Natural killer cell (primary cell): Measurements from ENCODE around the gene SLCO3A1. TPM values are rescaled to one million over a fixed set of nuclear protein-coding genes. Genes with fewer than 3 reads are reported as not detected.
A peak's percentile ranks its signal among the peaks of the same experiment; 100 is the strongest.

ENCODE experiments used
- ATAC-seq, 3 donors: fragments of 150-1000 bp in 2 of 3; fragments of 200-7000 bp in 1 of 3; cut with Tn5 transposase; 1 replicate in 1 of 3; 2 replicates in 2 of 3; pipeline ENCODE4 v1.10.0; 2021; ENCODE audit warnings: mild to moderate bottlenecking in 2 of 3, moderate library complexity in 2 of 3
- DNase-seq, 2 donors: peaks; one replicate each; pipeline versions ENCODE4 v3.0.0 to v3.0.0-alpha.2; 2013 to 2021; ENCODE audit warnings: mixed read lengths in 1 of 2
- H3K27ac ChIP-seq: one replicate; pipeline ENCODE4 v1.5.1; 2013; ENCODE audit warnings: mild to moderate bottlenecking, low read length
- H3K27me3 ChIP-seq: one replicate; pipeline ENCODE4 v1.6.1; 2013; ENCODE audit warnings: low read length; ENCODE audit not compliant: control insufficient read depth, insufficient read depth
- H3K36me3 ChIP-seq: one replicate; pipeline ENCODE4 v1.6.1; 2013; ENCODE audit warnings: low read length; ENCODE audit not compliant: control insufficient read depth, insufficient read depth
- H3K4me1 ChIP-seq: one replicate; pipeline ENCODE4 v1.6.1; 2013; ENCODE audit warnings: low read length; ENCODE audit not compliant: control insufficient read depth, insufficient read depth
- H3K4me3 ChIP-seq: one replicate; pipeline ENCODE4 v1.5.1; 2013; ENCODE audit warnings: low read length
- H3K9me3 ChIP-seq: one replicate; pipeline ENCODE4 v1.6.1; 2013; ENCODE audit warnings: low read length; ENCODE audit not compliant: control insufficient read depth, insufficient read depth
- H3K27ac Mint-ChIP-seq, 2 donors: one replicate each; pipeline ENCODE4 v1.8.0; 2022; ENCODE audit warnings: mild to moderate bottlenecking in 2 of 2, mixed read lengths in 2 of 2, moderate library complexity in 1 of 2
- H3K27me3 Mint-ChIP-seq, 2 donors: one replicate each; pipeline ENCODE4 v1.8.0; 2022; ENCODE audit warnings: low read depth in 2 of 2, mixed read lengths in 2 of 2
- H3K36me3 Mint-ChIP-seq: one replicate; pipeline ENCODE4 v1.8.0; 2022; ENCODE audit warnings: mixed read lengths
- H3K4me1 Mint-ChIP-seq, 2 donors: one replicate each; pipeline ENCODE4 v1.8.0; 2022; ENCODE audit warnings: mixed read lengths in 2 of 2
- H3K4me3 Mint-ChIP-seq: one replicate; pipeline ENCODE4 v1.8.0; 2022; ENCODE audit warnings: mild to moderate bottlenecking, moderate library complexity, mixed read lengths
- H3K9me3 Mint-ChIP-seq, 2 donors: one replicate each; pipeline ENCODE4 v1.8.0; 2022; ENCODE audit warnings: mixed read lengths in 2 of 2
- CTCF ChIP-seq: fragments of 200-600 bp; IDR thresholded peaks from one replicate; pipeline ENCODE4 v1.8.0; 2022; ENCODE audit warnings: antibody characterized with exemption
- WGBS: methylation state at CpG from one replicate; pipeline ENCODE4 v1.1.7; 2013; ENCODE audit warnings: missing lambda C conversion rate; ENCODE audit not compliant: insufficient coverage; 5-methylcytosine and 5-hydroxymethylcytosine counted together
- intact Hi-C: fragments of 100-400 bp; cut with micrococcal nuclease; formaldehyde crosslinking; loops from one replicate; pipeline ENCODE4 v1.14.2; 2022
- total RNA-seq, 4 donors: library from RNA; stranded (reverse); fragments of 120-200 nt in 1 of 4; gene quantifications; one replicate each; pipeline versions ENCODE4 v1.2.3 to v1.2.4, GENCODE V29; 2013 to 2022

The SLCO3A1 gene
- total RNA-seq, 3 donors from 2014 or later (not counting 1 experiment from before 2014, with no cell fraction given), result 48.5 to 73.5 (median 68.8) TPM

- intact Hi-C loops, result no loop called here
- Mint-ChIP-seq H3K27ac (peak overlapping the region in 1 of 2 donors; percentile 67), H3K9me3 (no peaks in the 10 kb centered on the region), H3K27me3 (no peaks in the 10 kb centered on the region), H3K4me1 (peaks cover 70 to 79% of the 10 kb centered on the region in 2 donors), H3K4me3 (no peak overlapping the region), H3K36me3 (no peaks in the 10 kb centered on the region)
- ATAC-seq (no peak), DNase-seq (no peak)
- no peaks in the 10 kb centered on the region for H3K36me3 ChIP-seq
- H3K9me3 ChIP-seq, result no peaks in the 10 kb centered on the region
- no peak for TF ChIP-seq CTCF
- H3K4me1 ChIP-seq, result peaks cover 8% of the 10 kb centered on the region
- H3K27ac ChIP-seq, result no peak overlapping the region
- H3K4me3 ChIP-seq, result no peak overlapping the region
- no peaks in the 10 kb centered on the region for H3K27me3 ChIP-seq
- WGBS, result 84% methylated on average over 5 of the region's 5 CpGs
These were observed 34.4 kb downstream of the SLCO3A1 start for GRCh38 chr15:91887921-91888373.

DNA sequence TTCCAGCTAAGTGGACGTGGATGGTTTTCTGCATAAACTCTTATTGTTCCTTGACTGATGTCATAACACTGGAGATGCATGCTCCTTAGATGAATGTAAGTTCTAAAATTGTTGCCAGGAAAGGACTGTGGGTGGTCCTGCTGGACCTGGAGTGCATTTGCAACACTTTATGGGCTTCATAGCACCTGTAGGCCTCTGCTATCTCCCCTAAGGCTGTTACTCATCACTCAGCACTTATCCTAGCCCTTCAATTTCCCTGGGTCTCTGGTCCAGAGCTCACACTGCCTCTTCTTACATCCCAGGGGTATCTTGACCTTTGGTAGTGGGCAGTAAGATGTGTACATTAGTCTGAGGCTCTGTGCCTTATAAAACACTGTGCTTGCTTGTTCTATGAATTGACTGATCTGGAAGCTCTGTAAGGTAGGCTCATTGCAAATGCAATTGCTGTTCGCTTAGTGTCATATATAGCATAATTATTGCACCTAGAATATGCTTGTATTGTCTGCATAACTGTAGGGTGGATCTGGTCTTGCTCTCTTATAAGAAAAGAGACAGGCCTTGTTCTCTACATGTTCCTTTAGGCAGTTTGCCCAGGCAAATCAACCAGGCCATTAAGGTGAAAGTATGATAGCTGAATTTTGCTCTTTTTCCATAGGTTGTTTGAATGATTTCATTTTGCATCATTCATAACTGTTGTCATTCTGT is 35.8 kb downstream of the SLCO3A1 start:
- no peak for ATAC-seq
- no peaks in the 10 kb centered on the region for H3K9me3 Mint-ChIP-seq
- no peaks in the 10 kb centered on the region for H3K27me3 Mint-ChIP-seq
- intact Hi-C loops, result no loop called here
- H3K4me1 ChIP-seq, result peaks cover 8% of the 10 kb centered on the region
- 100% methylated on average over 2 of the region's 2 CpGs for WGBS
- DNase-seq, result no peak
- H3K27me3 ChIP-seq, result no peaks in the 10 kb centered on the region
- no peaks in the 10 kb centered on the region for H3K36me3 ChIP-seq
- H3K27ac Mint-ChIP-seq, result no peak overlapping the region
- peaks cover 4% of the 10 kb centered on the region for H3K9me3 ChIP-seq
- no peak overlapping the region for H3K27ac ChIP-seq
- no peaks in the 10 kb centered on the region for H3K36me3 Mint-ChIP-seq
- no peak for TF ChIP-seq CTCF
- H3K4me1 Mint-ChIP-seq, result peaks cover 76 to 78% of the 10 kb centered on the region in 2 donors
- H3K4me3 Mint-ChIP-seq, result no peak overlapping the region
- no peak overlapping the region for H3K4me3 ChIP-seq

GRCh38 chr15:91890614-91891013 is 37.1 kb downstream of the SLCO3A1 start:
- Mint-ChIP-seq H3K27me3 (no peaks in the 10 kb centered on the region), H3K27ac (no peak overlapping the region), H3K36me3 (no peaks in the 10 kb centered on the region), H3K4me1 (peaks cover 83% of the 10 kb centered on the region in 2 donors), H3K4me3 (no peak overlapping the region), H3K9me3 (no peaks in the 10 kb centered on the region)
- Histone ChIP-seq H3K27ac (no peak overlapping the region), H3K4me3 (no peak overlapping the region), H3K36me3 (no peaks in the 10 kb centered on the region), H3K27me3 (no peaks in the 10 kb centered on the region), H3K4me1 (peaks cover 8% of the 10 kb centered on the region), H3K9me3 (peaks cover 4% of the 10 kb centered on the region)
- no peak for TF ChIP-seq CTCF
- intact Hi-C loops, result no loop called here
- WGBS, result no CpG with 5 or more reads among the region's 2 CpGs
- ATAC-seq, result no peak
- DNase-seq, result no peak

DNA sequence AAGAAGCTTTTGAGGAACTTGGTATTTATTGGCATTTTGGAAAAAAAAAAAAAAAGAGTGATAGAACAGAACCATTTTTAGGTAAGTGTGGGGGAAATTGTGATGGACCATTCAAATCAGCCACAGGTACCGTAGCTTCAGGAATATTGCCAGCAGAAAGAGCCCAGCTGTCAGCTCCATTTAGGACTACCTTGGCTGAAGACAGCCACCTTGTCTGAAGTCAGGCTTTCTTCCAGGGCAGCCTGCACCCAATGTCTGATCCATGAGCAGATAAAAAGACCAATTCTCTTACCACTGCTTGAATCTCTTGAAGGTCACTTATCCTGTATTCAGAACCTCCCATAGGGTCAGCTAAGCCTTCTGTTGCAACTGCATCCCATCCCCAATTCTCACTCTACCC is 37.6 kb downstream of the SLCO3A1 start:
- peaks cover 83% of the 10 kb centered on the region in 2 donors for H3K4me1 Mint-ChIP-seq
- Histone ChIP-seq H3K4me3 (no peak overlapping the region), H3K36me3 (no peaks in the 10 kb centered on the region), H3K9me3 (peaks cover 4% of the 10 kb centered on the region), H3K27ac (no peak overlapping the region), H3K4me1 (peaks cover 8% of the 10 kb centered on the region), H3K27me3 (no peaks in the 10 kb centered on the region)
- DNase-seq (no peak), ATAC-seq (no peak)
- no peak for TF ChIP-seq CTCF
- H3K9me3 Mint-ChIP-seq, result no peaks in the 10 kb centered on the region
- 92% methylated on average over 1 of the region's 1 CpG for WGBS
- H3K4me3 Mint-ChIP-seq, result no peak overlapping the region
- H3K27ac Mint-ChIP-seq, result no peak overlapping the region
- H3K36me3 Mint-ChIP-seq, result no peaks in the 10 kb centered on the region
- intact Hi-C loops, result no loop called here
- no peaks in the 10 kb centered on the region for H3K27me3 Mint-ChIP-seq
